Activated effector memory CD4-positive, alpha-beta T cell treated with Interleukin-2 at 50 U/mL for 16 hours (primary cell): Measurements from ENCODE around the gene PLXNA2.

ENCODE experiments used
- DNase-seq: peaks from one replicate; pipeline ENCODE4 v3.0.0-alpha.2; 2020

Gene PLXNA2

DNA sequence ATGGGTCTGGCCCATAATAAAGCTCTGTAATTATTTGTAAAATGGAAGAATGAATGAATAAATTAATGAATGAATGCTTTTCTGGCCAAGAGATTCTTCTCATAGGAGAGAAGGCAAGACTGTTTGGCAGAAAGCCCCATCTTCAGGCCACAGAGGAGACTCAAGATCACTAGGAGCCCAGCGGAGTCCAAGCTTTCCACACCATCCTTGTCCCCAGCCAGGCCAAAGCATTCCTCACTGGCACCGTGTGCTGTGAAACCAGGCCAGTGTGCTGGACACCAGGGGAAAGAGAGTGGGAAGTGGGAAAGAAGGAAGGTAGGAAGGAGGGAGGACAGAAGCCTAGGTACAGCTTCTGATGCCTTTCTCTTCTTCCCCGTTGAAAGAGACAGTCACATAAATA, 86.4 kb downstream of the PLXNA2 start:
- no peak for DNase-seq

DNA sequence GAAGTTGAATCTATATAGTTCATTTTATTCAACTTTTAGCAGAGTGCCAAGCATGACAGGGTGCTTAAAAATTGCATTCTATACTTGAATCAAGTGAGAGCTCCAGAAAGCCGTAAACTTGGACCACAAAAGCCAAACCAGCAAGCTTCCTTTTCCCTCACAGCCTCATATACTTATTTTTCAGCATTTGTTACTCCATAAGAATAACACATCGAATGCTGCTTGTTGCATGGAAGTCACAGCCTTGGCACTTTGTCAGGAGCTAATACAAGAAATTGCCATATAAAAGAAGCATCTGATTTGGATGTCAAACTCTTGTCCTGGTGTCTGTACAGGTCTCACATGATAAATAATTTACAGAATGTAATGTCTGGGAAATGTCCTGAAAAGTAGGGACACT, 87.4 kb downstream of the PLXNA2 start:
- DNase-seq, result no peak

- DNase-seq, result no peak
These were observed 87.9 kb downstream of the PLXNA2 start for GRCh38 chr1:208156310-208156709.

- no peak for DNase-seq
These were observed 89.2 kb downstream of the PLXNA2 start for GRCh38 chr1:208154679-208155642.

- DNase-seq, result no peak
These were observed 90.1 kb downstream of the PLXNA2 start for GRCh38 chr1:208154040-208154439.

DNA sequence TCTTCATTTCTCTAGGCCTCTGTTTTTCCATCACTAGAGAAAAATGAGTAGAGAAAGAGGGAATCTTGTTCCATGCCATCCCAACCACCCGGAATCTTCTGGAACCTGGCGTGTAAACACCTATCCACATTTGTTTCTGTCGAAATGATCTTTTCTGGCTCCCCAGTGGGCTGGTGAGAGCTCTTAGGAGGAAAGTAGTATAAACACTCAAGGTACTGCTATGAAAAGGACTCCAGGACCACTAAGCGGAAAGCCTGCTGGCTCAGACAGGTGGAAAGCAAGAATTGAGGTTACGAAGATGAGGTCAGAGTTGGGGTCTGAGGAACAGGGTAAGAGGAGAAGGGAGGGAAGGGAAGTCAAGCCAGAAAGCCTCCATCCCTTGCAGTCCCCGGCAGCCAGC, 90.8 kb downstream of the PLXNA2 start:
- no peak for DNase-seq

DNA sequence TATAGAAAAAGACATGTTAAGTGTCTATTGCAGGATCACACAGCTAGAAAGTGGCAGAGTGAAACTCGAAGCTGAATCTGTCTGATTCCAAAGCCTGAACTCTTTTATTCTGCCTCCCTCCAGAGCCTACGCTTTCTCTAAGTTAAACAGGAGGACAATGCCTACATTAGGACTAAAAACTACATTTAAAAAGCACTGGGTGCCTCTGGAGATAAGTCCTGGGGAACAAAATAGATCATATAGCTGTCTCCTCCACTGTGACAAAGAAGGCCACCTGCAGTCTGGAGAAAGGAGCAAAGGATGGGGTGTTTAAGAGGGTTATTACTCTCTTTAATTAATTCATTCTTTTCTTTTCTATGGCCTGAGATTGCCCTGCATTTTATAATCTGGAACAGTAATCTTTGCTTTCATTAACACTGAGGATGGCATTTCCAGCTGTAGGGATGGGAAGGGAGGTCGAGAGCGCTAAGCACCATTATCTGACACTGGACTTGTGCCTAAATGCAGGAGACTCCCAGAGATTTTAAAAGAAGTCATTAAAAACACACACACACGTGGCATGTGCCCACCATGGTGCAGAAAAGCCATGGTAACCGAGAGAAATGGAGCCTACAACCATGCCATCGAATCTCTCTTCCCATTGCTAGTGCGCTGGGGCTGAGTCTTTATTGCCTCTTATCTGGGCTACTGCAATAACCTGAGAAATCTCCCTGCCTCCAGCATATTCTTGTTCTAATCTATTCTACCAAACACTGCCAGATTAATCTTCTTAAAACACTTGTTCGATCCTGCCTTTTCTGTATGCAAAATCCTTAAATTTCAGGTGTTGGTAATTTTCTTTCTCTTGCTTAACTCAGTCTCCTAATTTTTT, 92.2 kb downstream of the PLXNA2 start:
- DNase-seq, result no peak

- no peak for DNase-seq
These were observed 93.2 kb downstream of the PLXNA2 start for GRCh38 chr1:208150833-208151458.

DNA sequence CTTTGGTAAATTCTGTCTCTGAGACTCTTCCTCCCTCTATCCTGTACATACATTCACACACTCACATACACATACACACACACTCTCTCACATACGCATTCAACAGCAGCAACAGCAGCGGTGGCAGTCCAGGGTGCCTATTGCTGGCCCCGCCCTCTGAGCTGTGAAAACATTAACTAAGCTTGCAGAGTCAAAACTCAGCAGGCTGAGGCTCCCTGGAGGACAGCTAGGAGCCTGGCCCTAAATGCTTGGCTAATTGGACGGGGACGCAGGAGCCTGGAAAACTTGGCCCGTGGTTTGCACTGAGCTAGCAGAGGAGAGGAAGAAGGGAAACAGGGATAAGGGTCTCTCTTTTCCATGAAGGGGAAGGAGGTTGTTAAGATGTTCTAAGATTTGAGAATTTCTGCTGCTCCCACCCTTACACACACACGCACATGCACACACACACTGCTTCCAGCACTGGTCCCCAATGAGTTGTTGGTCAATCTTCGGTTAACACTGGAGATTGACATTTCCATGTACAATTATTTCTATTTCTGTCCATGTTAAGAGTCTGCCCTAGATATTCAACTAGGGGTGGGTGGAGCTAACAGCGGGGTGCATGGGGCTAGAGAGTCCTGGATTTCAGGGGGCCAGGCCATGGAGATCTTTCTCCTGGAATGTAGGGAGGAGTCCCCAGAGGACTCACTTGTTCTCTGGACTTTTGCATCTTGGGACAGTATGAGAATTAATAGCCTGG, 94.2 kb downstream of the PLXNA2 start:
- DNase-seq, result no peak

GRCh38 chr1:208149213-208149612, 95.0 kb downstream of the PLXNA2 start:
- no peak for DNase-seq

DNA sequence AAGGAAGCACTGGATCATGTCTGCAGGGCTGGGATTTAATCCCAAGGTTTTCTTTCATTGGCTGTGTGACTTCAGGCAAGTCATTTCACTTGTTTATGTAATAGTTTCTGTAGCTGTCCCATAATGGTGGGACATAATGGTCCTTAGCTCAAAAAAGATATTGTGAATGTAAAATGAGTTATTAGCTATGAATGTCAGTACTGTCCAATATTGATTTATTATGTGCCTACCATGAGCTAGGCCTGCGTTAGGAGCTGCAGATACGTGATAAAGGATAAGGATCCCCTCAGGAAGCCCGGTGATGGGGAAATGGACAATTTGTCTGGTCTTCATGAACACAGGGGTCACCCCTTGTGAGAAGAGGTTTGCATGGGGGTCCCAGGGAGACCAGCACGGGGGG, 95.8 kb downstream of the PLXNA2 start:
- DNase-seq, result no peak

- no peak for DNase-seq
These were observed 97.5 kb downstream of the PLXNA2 start for GRCh38 chr1:208146650-208147049.

DNA sequence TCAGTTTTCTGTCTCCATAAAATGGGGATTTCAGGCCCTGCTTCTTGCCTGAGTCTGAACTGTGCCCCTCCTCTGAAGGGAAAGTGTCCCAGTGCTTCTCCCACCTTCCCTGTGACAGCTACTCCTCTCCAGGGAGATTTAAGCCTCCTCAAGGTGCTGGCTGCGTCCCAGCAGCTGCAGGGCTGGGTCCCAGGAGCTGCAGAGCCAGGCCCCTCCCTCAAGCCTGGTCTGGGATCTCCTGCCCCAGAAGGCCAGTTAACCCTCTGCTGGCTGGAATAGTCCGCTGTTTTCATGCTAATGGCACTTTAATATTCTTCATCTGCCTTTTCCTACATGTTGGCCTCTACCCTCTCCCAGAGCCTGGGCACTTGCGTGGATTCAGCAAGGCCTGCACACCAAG, 99.0 kb downstream of the PLXNA2 start:
- DNase-seq, result no peak

DNA sequence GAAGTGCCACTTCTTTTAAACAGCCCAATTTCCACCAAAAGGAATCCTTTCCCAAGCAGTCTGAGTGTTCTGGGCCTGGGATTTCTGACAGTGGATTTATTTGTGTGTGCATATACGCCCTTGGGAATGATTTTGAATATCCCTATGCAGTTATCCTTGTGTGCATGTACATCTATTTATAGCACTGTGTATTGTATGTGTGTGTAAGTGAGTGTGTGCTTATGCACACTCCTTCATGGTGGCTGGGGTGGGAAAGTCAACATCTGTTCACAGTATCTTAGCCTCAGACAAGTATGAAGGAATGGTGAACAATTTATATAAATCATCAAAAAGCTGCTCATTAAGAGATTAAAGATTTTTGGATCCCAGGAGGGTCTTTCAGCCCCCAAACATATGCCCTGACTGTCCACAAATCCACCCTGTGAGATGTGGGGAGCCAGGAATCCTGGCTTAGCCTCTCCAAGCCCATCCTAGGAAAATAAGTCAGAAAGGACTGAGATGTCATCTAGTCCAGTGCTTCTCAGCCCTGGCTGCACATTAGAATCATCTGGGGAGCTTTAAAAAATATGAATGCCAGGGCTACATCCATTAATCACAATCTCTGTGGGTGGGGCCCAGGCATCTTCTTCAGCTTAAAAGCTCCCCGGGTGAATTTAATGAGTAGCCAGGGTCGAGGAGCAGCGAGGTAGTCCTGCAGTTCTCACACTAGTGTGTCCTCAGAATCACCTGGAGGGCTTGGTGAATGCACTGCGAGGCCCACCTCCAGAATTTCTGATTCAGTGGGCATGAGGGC, 101.4 kb downstream of the PLXNA2 start:
- DNase-seq, result no peak

DNA sequence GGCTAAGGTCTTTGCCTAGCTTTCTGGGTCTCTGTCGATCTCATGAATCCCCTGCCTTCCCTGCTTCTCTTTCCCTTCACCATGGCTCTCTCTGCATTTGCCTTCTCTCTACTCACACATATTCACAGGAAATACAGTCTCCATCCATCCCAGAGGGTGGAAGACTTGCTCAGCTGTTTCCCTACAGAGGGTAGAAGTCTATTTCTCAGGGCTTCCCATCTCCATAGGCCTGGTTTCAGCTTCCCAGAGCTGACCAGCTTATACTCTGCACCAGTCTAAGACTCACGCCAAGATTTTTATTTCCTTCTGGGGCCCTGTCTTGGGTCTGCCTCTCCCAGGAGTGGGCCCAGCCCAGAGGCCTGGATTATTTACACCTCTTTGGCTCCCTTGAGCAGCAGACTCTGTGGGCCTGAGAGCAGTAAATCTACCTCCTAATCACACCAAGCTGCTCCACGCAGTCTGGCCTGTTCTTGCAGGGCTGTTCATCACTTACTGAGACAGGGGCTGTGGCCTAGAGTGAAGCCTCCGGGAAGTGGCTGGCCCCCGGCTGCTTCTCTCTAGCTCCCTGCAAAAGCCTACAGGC, 102.5 kb downstream of the PLXNA2 start:
- DNase-seq, result no peak

- DNase-seq, result no peak
These were observed 104.6 kb downstream of the PLXNA2 start for GRCh38 chr1:208139434-208140045.

DNA sequence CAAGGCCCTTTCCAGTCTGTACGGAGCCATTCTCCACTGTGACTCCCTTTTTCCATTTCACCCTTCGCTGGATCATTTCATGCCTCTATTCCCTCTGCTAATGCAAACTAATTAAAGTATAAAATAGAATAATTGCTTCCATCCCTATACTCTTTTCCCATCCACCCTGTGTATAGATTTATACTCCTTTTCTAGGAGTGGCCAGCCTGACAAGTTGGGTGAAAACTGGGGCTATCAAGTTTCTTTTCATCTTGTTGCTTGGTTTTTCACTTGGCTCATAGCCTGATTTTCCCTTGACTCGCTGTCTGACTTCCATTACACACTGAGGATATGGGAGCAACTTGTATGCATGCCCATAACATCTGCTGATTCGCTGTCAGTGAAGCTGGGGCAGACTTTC, 107.0 kb downstream of the PLXNA2 start:
- DNase-seq, result no peak

DNA sequence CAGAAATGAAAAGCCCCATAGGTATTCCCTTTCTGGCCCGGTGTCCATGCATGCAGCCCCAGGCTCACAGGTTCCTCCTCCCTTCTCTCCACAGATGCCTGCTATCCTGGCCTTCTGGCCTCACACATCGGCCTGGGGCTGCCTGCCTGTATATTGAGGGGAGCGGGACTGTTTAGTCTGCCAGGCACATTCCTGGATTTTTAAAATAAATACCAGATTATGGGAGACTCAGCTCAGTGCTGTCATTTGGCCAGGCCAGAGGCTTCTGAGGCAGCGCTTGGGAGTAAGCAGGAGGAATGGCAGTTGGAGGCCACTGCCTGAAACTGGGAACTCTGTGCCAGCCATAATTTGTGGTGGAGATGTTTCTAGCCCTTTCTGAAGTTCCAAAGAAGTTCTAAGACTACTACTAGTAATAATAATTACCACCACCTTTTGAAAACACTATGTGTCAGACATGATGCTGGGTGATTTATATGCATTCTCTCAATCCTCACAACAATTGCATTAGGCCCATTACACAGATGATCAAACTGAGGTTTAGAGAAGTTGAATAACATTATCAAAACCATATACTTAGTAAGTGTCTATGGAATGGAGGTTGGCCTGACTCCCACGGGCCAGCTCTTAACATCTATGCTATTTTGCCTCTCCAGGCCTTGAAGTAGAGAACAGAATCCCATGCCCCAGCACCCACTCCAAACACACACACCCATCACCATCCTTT, 107.6 kb downstream of the PLXNA2 start:
- no peak for DNase-seq

DNA sequence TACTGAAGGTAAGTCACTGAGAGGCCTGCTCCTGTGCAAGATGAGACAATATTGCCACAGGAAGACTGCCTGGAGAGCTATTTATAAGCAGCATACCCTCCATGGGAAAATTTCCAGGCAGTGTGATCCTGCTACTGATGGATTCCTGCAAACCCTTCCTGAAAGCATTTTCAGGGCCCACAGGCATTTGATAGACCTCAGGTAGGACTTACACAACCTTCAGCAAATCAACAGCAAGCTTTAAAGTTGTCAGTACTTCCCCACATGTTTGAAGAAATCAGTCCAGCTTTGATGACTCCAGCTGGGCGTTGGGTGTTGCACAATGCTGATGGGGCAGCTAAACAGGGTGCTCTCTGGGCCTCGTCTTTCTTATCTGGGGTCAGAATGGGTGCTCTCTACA, 108.8 kb downstream of the PLXNA2 start:
- DNase-seq, result no peak

- DNase-seq, result no peak
These were observed 109.7 kb downstream of the PLXNA2 start for GRCh38 chr1:208134491-208134890.
